Stimulated activated CD8-positive, alpha-beta memory T cell treated with anti-CD3 and anti-CD28 coated beads, Interleukin-12 subunit alpha, Interleukin-12 subunit beta, amount 100 ng/mL, for 24 hours (primary cell): Measurements from ENCODE around the gene CTNND1.

Experiments
- DNase-seq: peaks from one replicate; pipeline ENCODE4 v3.0.0-alpha.2; 2020; ENCODE audit errors: extremely low read depth

The CTNND1 gene

DNA sequence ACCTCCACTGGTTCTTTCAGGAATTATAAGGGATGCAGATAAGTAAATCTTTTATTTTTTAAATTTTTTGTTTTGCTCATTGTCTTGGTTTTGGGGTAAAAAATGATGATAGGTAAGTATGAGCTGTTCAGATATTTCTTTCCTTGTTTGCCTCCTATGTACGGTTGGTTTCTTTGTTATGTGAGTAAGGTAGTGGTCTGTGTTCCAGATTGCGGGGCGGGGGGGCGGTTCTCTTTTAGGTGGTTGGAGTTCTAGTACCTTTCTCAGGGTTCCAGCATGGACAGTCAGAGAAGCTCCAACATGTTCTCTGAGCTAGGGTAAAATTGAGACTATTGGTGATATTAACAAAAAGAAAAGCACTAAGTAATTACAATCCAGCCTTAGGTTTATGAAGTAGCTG is 2.4 kb downstream of the CTNND1 start:
- no peak for DNase-seq

DNA sequence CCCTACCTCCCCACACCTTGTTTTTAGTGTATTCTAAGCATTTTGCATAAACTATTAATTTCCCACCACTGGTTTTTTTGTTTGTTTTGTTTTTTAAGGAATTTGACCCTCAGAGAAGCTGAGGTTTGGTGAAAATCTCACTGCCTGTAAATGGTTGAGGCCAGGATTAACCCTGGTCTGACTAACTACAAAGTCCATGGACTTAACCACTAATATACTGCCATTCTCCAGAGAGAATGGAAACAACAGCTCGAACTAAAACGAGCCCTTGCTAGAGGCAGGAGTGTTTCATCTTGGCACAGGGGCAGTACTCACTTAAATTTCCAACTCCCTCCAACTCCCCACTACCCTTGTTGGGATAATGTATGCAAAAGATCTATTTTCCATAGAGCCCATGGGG is 3.0 kb downstream of the CTNND1 start:
- no peak for DNase-seq

- no peak for DNase-seq
Observed at GRCh38 chr11:57764972-57765371, 3.4 kb downstream of the CTNND1 start.

GRCh38 chr11:57770793-57771192 is 9.2 kb downstream of the CTNND1 start:
- no peak for DNase-seq

GRCh38 chr11:57771365-57771764 is 9.8 kb downstream of the CTNND1 start:
- no peak for DNase-seq

- no peak for DNase-seq
Observed at GRCh38 chr11:57772562-57772961, 11.0 kb downstream of the CTNND1 start.

- DNase-seq: no peak
Observed at GRCh38 chr11:57773026-57773598, 11.5 kb downstream of the CTNND1 start.

DNA sequence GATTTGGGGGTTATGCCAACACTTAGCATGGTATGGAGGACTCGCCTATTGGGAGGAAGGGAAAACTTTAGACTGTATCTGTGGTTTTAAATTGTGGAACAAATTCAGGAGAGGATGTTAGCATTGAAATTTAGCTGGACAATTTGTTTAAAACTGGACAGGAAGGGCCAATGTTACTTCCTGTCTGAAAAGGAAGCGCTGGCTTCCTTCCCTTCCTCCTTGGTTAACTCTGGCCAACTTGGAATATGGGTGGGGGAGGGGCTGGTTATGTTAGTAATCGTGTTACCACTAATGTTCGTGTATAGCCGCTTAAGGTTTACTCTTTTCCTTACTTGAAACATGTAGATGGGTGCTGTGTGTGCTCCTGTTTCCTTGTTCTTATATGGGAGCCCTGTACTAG is 13.9 kb downstream of the CTNND1 start:
- DNase-seq: no peak

DNA sequence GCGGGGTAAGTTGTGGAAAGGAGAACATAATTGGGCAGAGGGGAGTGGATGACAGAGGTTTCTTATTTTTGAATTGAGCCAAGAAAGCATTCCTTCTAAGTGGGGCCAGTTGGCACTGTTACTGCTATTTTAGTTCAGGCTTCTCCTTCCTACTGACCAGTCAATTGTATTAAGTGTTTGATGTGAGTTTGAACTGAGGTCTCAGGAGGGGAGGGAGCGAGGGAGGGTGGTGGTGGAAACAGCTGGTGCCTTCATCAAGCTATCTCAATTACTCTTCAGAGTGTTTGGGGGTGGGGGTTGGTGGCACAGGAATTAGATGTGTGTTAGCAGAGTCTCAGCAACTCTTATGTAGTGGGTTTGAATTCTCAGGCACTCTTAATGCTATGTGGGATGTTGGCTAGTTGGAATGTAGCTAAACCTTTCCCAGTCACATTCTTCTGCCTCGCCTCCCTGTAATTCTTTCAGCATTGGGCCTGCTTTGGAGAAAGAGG is 14.5 kb downstream of the CTNND1 start:
- DNase-seq: no peak

DNA sequence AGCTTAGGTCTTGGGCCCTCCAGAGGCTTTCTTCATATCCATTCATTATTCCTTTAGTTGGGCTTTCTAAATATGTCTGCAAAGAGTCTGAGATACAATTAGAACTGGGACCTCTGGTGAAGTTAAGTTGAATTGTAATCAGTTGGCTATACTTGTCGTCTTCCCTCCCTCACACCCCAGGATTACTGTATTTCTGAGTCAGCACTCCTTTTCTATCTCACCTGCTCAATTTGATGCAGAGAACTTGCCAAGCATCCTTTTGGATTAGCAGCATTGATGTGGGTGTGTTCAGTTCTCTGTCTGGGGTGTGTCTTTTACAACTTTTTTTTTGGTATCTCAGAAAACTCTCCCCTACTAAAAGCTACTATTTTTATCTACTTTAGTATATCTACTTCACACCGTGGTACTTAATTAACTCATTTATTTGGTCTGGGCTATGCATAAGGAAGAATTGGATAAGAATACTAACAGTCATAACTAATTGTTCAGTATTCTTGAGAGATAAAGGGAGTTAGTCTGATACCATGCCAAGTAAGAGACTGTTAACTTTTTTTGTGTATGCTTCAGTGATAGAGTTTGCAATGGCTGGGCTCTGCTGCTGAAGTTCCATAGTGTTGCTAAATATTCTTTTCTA is 15.1 kb downstream of the CTNND1 start:
- no peak for DNase-seq

DNA sequence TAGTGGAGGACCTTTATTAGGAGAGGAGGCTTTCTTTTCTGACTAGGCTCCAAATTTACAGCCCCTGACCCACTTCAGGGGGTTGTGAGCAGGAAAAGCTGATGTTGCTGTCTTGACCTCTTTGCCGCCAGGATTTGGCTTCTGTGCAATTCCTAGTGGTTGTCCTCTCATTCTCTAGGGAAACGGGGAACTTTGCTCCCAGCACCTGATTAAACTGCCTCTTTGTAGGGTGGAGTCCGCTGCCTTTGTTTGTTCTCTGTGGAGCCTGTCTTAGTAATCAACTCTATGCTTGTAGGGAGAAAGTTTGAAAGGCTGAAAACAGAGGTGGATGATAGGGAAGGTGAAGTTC is 16.3 kb downstream of the CTNND1 start:
- no peak for DNase-seq

DNA sequence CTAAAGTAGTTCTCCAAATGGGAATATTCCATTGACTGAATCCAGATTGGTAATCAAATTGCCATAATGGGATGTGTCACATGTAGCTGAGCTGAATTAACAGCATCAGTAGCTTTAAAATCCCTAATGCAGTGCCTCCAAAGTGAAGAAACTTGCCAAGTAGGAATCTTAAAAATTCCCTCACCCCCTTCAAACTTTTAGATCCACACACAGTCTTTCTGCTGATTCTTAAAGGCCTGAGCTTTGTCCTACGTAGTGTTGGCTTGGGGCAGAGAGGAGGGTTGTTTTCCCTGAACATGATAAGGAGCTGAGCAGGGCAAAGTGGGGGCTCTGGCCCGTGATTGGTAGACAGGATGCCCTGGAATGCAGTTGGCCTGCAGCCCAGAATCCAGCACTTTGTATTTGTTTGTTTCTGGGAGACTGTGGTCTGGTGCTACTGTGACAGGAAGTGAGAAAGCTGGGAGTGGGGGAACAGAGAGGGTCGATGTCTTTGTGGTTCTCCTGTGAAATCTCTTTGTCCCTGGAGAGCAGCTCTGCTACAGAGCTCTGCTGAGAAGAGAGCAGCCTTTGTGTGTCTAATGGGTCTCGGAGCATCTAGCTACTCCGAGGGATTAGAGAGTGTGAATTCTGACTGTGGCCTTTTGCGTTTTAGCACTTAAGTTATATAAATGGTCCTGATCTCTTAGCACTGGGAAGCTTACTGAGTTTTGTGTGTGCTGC is 16.9 kb downstream of the CTNND1 start:
- DNase-seq: no peak

GRCh38 chr11:57779276-57779675 is 17.7 kb downstream of the CTNND1 start:
- DNase-seq: no peak

GRCh38 chr11:57781529-57781943 is 19.9 kb downstream of the CTNND1 start:
- no peak for DNase-seq

- DNase-seq: no peak
Observed at GRCh38 chr11:57785072-57785471, 23.5 kb downstream of the CTNND1 start.

DNA sequence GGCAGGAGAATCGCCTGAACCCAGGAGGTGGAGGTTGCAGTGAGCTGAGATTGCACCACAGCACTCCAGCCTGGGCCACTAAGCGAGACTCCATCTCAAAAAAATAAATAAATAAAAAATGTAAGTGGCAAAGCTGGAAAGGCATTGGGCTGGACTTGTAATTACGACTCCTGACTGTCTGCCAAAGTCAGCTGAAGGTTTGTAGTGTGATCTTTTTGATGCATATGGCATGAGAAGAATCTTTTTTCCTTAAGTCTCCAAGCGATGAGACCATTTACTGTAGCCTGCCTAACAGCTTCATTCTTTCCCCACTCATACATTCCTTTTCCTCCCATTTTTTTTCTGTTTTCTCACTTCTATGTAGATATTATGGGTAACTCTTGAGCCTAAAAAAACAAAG is 24.8 kb downstream of the CTNND1 start:
- no peak for DNase-seq

DNA sequence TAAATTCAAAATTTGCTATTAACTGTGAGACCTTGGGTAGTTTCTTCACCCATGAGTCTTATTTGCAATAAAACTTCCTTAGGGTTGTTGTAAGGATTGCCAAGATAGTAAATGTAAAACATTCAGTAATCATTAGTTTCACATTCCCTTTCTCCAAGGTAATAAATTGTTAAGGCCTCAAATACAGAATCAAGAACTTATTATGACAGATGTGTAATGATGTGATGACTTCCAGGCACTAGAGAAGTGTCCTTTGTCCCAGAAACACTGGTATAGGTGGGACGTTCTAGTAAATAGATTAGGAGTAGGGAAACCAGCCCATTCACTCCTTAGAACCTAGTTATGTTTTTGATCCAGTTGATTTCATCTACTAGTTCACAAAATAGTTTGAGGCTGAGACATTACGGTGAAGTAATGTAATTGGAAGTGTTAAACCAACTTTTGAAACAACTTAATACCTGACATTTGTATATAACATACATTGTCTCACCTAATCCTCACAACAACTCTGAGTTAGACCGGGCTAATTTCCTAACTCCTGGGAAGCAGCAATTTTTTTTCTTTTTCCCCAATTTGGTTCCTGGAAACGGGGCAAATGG is 25.5 kb downstream of the CTNND1 start:
- no peak for DNase-seq

GRCh38 chr11:57787920-57788702 is 26.5 kb downstream of the CTNND1 start:
- DNase-seq: no peak

- DNase-seq: no peak
Observed at GRCh38 chr11:57788703-57789088, 27.1 kb downstream of the CTNND1 start.

- DNase-seq: no peak
Observed at GRCh38 chr11:57791321-57792059, 29.9 kb downstream of the CTNND1 start.

DNA sequence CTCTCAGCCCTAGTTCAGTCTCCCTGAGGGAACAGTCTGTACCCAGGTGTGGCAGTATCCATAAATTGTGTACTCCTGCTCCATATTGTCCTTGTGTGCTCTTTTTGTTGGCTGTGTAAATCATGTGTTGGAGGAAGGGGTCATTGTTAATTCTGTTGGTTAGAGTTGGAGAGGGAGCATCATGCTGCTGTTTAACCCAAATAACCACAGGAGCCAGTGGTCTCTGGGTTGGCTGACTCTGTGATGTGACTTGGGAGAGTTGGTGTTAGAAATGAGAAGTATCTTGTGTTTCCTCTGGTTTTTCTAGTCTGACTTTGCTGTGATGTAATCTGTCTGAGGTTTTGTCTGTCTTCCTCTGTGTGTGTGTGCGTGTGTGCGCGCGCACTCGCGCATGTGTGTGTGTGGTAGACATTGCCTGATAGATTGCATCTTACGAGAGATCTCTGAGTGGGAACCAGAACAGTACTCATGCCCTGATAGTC is 30.5 kb downstream of the CTNND1 start:
- DNase-seq: peak; percentile 57
